OCI-LY1 (cell line): ENCODE results near the gene UBE2D4.
"Not testable (repeated sequence)": the region's sequence is repeated elsewhere in the genome, so short reads cannot be mapped to it uniquely, and the experiment has no call there.

ENCODE experiments used
- EZH2 ChIP-seq: fragments of 200-600 bp; sonication (generic), shearing (Covaris generic); IDR thresholded peaks from 2 replicates; pipeline ENCODE4 v1.8.0; 2017; ENCODE audit warnings: borderline replicate concordance, mixed run types, mild to moderate bottlenecking, antibody characterized with exemption, low read length, moderate library complexity, mixed read lengths
- TF ChIP-seq, protein P1 (sequence below): fragments of 200-600 bp; sonication (generic), shearing (Covaris generic); IDR thresholded peaks from 2 replicates; pipeline ENCODE4 v1.5.1; 2017; ENCODE audit warnings: mild to moderate bottlenecking, antibody characterized with exemption, low read length, moderate library complexity, mixed read lengths

DNA sequence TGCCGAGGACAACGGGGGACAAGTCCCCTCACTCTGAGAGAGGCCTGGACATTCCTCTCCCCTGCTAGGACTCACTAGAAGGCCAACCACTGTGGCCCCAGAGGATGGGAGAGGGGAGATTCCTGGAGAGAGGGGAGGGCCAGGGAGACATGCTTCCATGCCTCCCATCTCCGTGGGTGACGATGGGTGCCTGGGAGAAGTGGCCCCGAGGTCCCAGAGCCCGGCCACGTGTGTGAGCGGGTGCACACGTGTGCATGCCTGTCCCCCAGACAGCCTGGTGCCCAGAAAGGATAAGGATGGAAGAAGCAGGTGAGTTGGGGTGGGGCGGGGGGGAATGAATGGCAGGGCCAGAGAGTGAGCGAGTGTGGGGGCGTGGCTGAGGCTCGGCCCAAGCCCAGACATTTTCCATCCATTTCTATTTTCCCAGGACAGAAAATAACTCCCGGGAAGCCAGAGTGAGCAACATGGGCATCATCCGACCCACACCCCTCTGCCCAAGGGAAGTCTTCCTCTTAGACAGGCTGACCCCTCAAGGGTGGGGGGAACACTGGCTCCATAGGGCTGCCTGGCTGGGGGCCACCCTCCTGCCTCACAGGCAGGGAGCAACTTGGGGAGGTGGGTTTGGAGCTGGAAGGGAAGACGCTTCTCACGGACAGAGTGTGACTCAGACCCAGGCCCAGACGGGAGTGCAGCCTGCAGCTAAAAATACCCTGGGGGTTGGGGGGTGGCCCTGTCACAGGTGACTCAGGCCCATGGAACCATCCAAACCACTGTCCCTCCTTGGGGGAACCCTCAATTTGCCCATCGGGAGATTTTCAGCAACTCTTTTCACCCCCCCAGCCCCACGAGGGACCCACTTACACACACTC, 42.2 kb downstream of the UBE2D4 start:
- TF ChIP-seq, protein P1, sequence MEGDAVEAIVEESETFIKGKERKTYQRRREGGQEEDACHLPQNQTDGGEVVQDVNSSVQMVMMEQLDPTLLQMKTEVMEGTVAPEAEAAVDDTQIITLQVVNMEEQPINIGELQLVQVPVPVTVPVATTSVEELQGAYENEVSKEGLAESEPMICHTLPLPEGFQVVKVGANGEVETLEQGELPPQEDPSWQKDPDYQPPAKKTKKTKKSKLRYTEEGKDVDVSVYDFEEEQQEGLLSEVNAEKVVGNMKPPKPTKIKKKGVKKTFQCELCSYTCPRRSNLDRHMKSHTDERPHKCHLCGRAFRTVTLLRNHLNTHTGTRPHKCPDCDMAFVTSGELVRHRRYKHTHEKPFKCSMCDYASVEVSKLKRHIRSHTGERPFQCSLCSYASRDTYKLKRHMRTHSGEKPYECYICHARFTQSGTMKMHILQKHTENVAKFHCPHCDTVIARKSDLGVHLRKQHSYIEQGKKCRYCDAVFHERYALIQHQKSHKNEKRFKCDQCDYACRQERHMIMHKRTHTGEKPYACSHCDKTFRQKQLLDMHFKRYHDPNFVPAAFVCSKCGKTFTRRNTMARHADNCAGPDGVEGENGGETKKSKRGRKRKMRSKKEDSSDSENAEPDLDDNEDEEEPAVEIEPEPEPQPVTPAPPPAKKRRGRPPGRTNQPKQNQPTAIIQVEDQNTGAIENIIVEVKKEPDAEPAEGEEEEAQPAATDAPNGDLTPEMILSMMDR, result not testable (repeated sequence)
- not testable (repeated sequence) for TF ChIP-seq EZH2
